K562 treated with DMSO at 1 percent for 24 hours (cell line): ENCODE data around the gene POLE4. TPM values are rescaled to one million over a fixed set of nuclear protein-coding genes. Genes with fewer than 3 reads are reported as not detected.

Source experiments
- total RNA-seq: library from RNA; unstranded; fragments of 300-600 nt; gene quantifications from 2 replicates; pipeline ENCODE4 v1.2.3, GENCODE V29; 2022; ENCODE audit warnings: low read depth; ENCODE audit not compliant: insufficient read depth

POLE4 gene, protein sequence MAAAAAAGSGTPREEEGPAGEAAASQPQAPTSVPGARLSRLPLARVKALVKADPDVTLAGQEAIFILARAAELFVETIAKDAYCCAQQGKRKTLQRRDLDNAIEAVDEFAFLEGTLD
- total RNA-seq, result 32.8 and 37.2 TPM in 2 replicates

GRCh38 chr2:74958274-74959105 lies at the start of gene POLE4:
TSS of gene POLE4 (plus strand) at chr2:74958643. CDS start at chr2:74958680, 37 bp downstream.

Other genes with a start within 250 kb of the POLE4 start
- gene HK2, start 124.5 kb upstream of the POLE4 start, total RNA-seq, result 4.7 and 5.2 TPM in 2 replicates
- gene TACR1, start 240.9 kb downstream of the POLE4 start, total RNA-seq, result not detected in 2 replicates